ENCODE data around the gene FLT4. TPM values are rescaled to one million over a fixed set of nuclear protein-coding genes. Genes with fewer than 3 reads are reported as not detected.

Gene FLT4
- polyA plus RNA-seq, 10 donors = 5.6 to 11.7 (median 8.1) TPM

- DNase-seq = no peak
Observed at GRCh38 chr5:180608572-180609310, 40.7 kb downstream of the FLT4 start.

GRCh38 chr5:180607861-180608571 is 41.4 kb downstream of the FLT4 start:
- no peak for DNase-seq

GRCh38 chr5:180606215-180606785 is 43.1 kb downstream of the FLT4 start:
- DNase-seq = no peak

- DNase-seq = peak in 2 of 3 donors; percentile 18 to 41
Observed at GRCh38 chr5:180605554-180606214, 43.7 kb downstream of the FLT4 start.

GRCh38 chr5:180604271-180604670 is 45.1 kb downstream of the FLT4 start:
- DNase-seq = no peak

- no peak for DNase-seq
Observed at GRCh38 chr5:180603076-180603594, 46.3 kb downstream of the FLT4 start.

- no peak for DNase-seq
Observed at GRCh38 chr5:180602481-180603075, 46.8 kb downstream of the FLT4 start.

- no peak for DNase-seq
Observed at GRCh38 chr5:180601591-180602480, 47.6 kb downstream of the FLT4 start.

GRCh38 chr5:180600554-180601041 is 48.8 kb downstream of the FLT4 start:
- DNase-seq = no peak

GRCh38 chr5:180599981-180600553 is 49.3 kb downstream of the FLT4 start:
- DNase-seq = no peak

- DNase-seq = no peak
Observed at GRCh38 chr5:180599590-180599914, 49.8 kb downstream of the FLT4 start.

- no peak for DNase-seq
Observed at GRCh38 chr5:180598797-180599589, 50.4 kb downstream of the FLT4 start.

- DNase-seq = no peak
Observed at GRCh38 chr5:180598316-180598701, 51.1 kb downstream of the FLT4 start.

GRCh38 chr5:180596668-180597231 is 52.6 kb downstream of the FLT4 start:
- DNase-seq = no peak

GRCh38 chr5:180596115-180596667 is 53.2 kb downstream of the FLT4 start:
- no peak for DNase-seq

GRCh38 chr5:180595381-180596114 is 53.9 kb downstream of the FLT4 start:
- DNase-seq = no peak

- DNase-seq = no peak
Observed at GRCh38 chr5:180595046-180595379, 54.4 kb downstream of the FLT4 start.

All from muscle of back (tissue), 11 donors.